ENCODE measurements around the gene CCSER1. TPM values are rescaled to one million over a fixed set of nuclear protein-coding genes. Genes with fewer than 3 reads are reported as not detected.

The CCSER1 gene
- polyA plus RNA-seq, 3 donors: 0.09 to 0.75 (median 0.13) TPM

GRCh38 chr4:91256043-91256442 lies 1128.8 kb downstream of the CCSER1 start:
- H3K79me2 ChIP-seq (ENCODE audit: insufficient read depth, low read length): no peaks in the 10 kb centered on the region
- no peak overlapping the region for H3K27ac ChIP-seq (ENCODE audit: low read depth in 1 of 2, low read length in 2 of 2)
- Mint-ChIP-seq H3K27ac (no peak overlapping the region), H3K4me3 (no peak overlapping the region), H3K9me3 (peaks cover 0 to 9% (median 5%) of the 10 kb centered on the region in 7 donors), H3K4me1 (no peaks in the 10 kb centered on the region), H3K36me3 (no peaks in the 10 kb centered on the region), H3K27me3 (ENCODE audit: low read depth in 3 of 3) (no peaks in the 10 kb centered on the region)
- no peak overlapping the region for H3K9ac ChIP-seq (ENCODE audit: insufficient read depth, low read length, poor library complexity, severe bottlenecking)
- H3K4me1 ChIP-seq (ENCODE audit: control insufficient read depth in 1 of 2, insufficient read depth in 2 of 2, low read length in 2 of 2): no peaks in the 10 kb centered on the region
- DNase-seq: no peak
- H4K20me1 ChIP-seq (ENCODE audit: insufficient read depth, low read length): no peaks in the 10 kb centered on the region
- H3K4me2 ChIP-seq (replicated peaks; ENCODE audit: extremely low read depth, low read length, poor library complexity, severe bottlenecking): no peak overlapping the region
- no peaks in the 10 kb centered on the region for H3K36me3 ChIP-seq (replicated peaks in 1 of 2; ENCODE audit: control insufficient read depth in 1 of 2, insufficient read depth in 2 of 2, low read length in 2 of 2)
- no peaks in the 10 kb centered on the region for H3K27me3 ChIP-seq (ENCODE audit: control insufficient read depth in 2 of 2, insufficient read depth in 2 of 2, low read length in 2 of 2)
- TF ChIP-seq CTCF (IDR thresholded peaks at IDR 0.05): no peak
- no peak overlapping the region for H3K4me3 ChIP-seq (replicated peaks in 1 of 3; ENCODE audit: low read depth in 2 of 3, low read length in 3 of 3)
- H3K9me3 ChIP-seq (replicated peaks in 1 of 2; ENCODE audit: control insufficient read depth in 1 of 2, insufficient read depth in 1 of 2, low read length in 2 of 2): peaks cover 0 to 7% of the 10 kb centered on the region in 2 donors
- no peak overlapping the region for H2AFZ ChIP-seq (ENCODE audit: insufficient read depth, low read depth, low read length, poor library complexity, severe bottlenecking)
- WGBS (ENCODE audit: insufficient coverage): 88% methylated on average over 2 of the region's 5 CpGs
- intact Hi-C loops (cut with micrococcal nuclease): no loop called here

GRCh38 chr4:91256751-91257150 lies 1129.6 kb downstream of the CCSER1 start:
- DNase-seq: no peak
- Histone ChIP-seq H3K9ac (ENCODE audit: insufficient read depth, low read length, poor library complexity, severe bottlenecking) (no peak overlapping the region), H3K9me3 (replicated peaks in 1 of 2; ENCODE audit: control insufficient read depth in 1 of 2, insufficient read depth in 1 of 2, low read length in 2 of 2) (peaks cover 0 to 7% of the 10 kb centered on the region in 2 donors), H3K36me3 (replicated peaks in 1 of 2; ENCODE audit: control insufficient read depth in 1 of 2, insufficient read depth in 2 of 2, low read length in 2 of 2) (no peaks in the 10 kb centered on the region), H3K4me2 (replicated peaks; ENCODE audit: extremely low read depth, low read length, poor library complexity, severe bottlenecking) (no peak overlapping the region), H2AFZ (ENCODE audit: insufficient read depth, low read depth, low read length, poor library complexity, severe bottlenecking) (no peak overlapping the region), H3K27ac (ENCODE audit: low read depth in 1 of 2, low read length in 2 of 2) (no peak overlapping the region), H4K20me1 (ENCODE audit: insufficient read depth, low read length) (no peaks in the 10 kb centered on the region), H3K4me3 (replicated peaks in 1 of 3; ENCODE audit: low read depth in 2 of 3, low read length in 3 of 3) (no peak overlapping the region), H3K79me2 (ENCODE audit: insufficient read depth, low read length) (no peaks in the 10 kb centered on the region), H3K4me1 (ENCODE audit: control insufficient read depth in 1 of 2, insufficient read depth in 2 of 2, low read length in 2 of 2) (no peaks in the 10 kb centered on the region), H3K27me3 (ENCODE audit: control insufficient read depth in 2 of 2, insufficient read depth in 2 of 2, low read length in 2 of 2) (no peaks in the 10 kb centered on the region)
- TF ChIP-seq CTCF (IDR thresholded peaks at IDR 0.05): no peak
- Mint-ChIP-seq H3K27ac (no peak overlapping the region), H3K36me3 (no peaks in the 10 kb centered on the region), H3K4me3 (no peak overlapping the region), H3K4me1 (no peaks in the 10 kb centered on the region), H3K27me3 (ENCODE audit: low read depth in 3 of 3) (no peaks in the 10 kb centered on the region), H3K9me3 (peaks cover 0 to 9% (median 5%) of the 10 kb centered on the region in 7 donors)
- intact Hi-C loops (cut with micrococcal nuclease): no loop called here
- no CpG with 5 or more reads among the region's 1 CpG for WGBS (ENCODE audit: insufficient coverage)

All from CD14-positive monocyte (primary cell).